K562 (cell line): ENCODE data around the gene SYT3. TPM values are rescaled to one million over a fixed set of nuclear protein-coding genes. Genes with fewer than 3 reads are reported as not detected.
A peak's percentile ranks its signal among the peaks of the same experiment; 100 is the strongest.

Source experiments
- ARHGAP35 ChIP-seq: fragments of 450-650 bp; IDR thresholded peaks from 2 replicates; pipeline ENCODE4 v1.6.1; 2018; ENCODE audit not compliant: partially characterized antibody
- ARNT ChIP-seq, 2 experiments: fragments of 450-650 bp; IDR thresholded peaks; 2 replicates each; pipeline ENCODE4 v1.6.1; 2016; ENCODE audit warnings: mild to moderate bottlenecking in 1 of 2
- BCL6 ChIP-seq: fragments of 250-450 bp; sonication (Bioruptor Pico); IDR thresholded peaks from 2 replicates; pipeline ENCODE4 v1.4.0; 2020
- CREB3L1 ChIP-seq: fragments of 450-650 bp; IDR thresholded peaks from 2 replicates; pipeline ENCODE4 v1.6.1; 2014; ENCODE audit warnings: low read depth, mild to moderate bottlenecking, moderate library complexity, borderline replicate concordance
- CXXC5 ChIP-seq: fragments of 250-450 bp; sonication (Bioruptor Pico); IDR thresholded peaks from 2 replicates; pipeline ENCODE4 v1.8.0; 2022; ENCODE audit warnings: inconsistent platforms, mild to moderate bottlenecking, moderate library complexity
- EHMT2 ChIP-seq: fragments of 450-650 bp; IDR thresholded peaks from 2 replicates; pipeline ENCODE4 v1.6.1; 2018; ENCODE audit warnings: antibody characterized with exemption
- ESRRA ChIP-seq: fragments of 450-650 bp; IDR thresholded peaks from 2 replicates; pipeline ENCODE4 v1.6.1; 2014; ENCODE audit warnings: low read depth, mild to moderate bottlenecking, moderate library complexity, borderline replicate concordance
- MXI1 ChIP-seq: IDR thresholded peaks from 2 replicates; pipeline ENCODE4 v1.6.1; 2011; ENCODE audit warnings: low read depth, mild to moderate bottlenecking, improper control_type of control experiment, low read length
- NFRKB ChIP-seq: fragments of 450-650 bp; IDR thresholded peaks from 2 replicates; pipeline ENCODE4 v1.6.1; 2016; ENCODE audit warnings: low read depth
- RAD21 ChIP-seq, 2 experiments: fragments of 250-450 bp in 1 of 2; fragments of 450-650 bp in 1 of 2; sonication (Bioruptor Pico) in 1 of 2; formaldehyde crosslinking in 1 of 2; IDR thresholded peaks in 1 of 2; conservative IDR thresholded peaks in 1 of 2; 2 replicates each; pipeline versions ENCODE4 v1.4.0 to v1.8.0; 2020 to 2022; ENCODE audit warnings: mild to moderate bottlenecking in 2 of 2, moderate library complexity in 1 of 2
- TFAM ChIP-seq: fragments of 250-450 bp; sonication (Bioruptor Pico); conservative IDR thresholded peaks from 2 replicates; pipeline ENCODE4 v1.5.0; 2021; ENCODE audit warnings: mild to moderate bottlenecking, moderate library complexity
- ZBTB2 ChIP-seq: fragments of 450-650 bp; IDR thresholded peaks from 2 replicates; pipeline ENCODE4 v1.6.1; 2016; ENCODE audit warnings: antibody characterized with exemption
- ZFX ChIP-seq: sonication (generic); formaldehyde crosslinking; IDR thresholded peaks from 2 replicates; pipeline ENCODE4 v1.8.0; 2022; ENCODE audit warnings: mild to moderate bottlenecking, missing genetic modification reagents, moderate library complexity
- ZNF184 ChIP-seq: sonication (generic); formaldehyde crosslinking; IDR thresholded peaks from 2 replicates; pipeline ENCODE4 v1.5.0; 2020; ENCODE audit warnings: missing genetic modification reagents
- ZNF311 ChIP-seq: fragments of 250-450 bp; sonication (Bioruptor Pico); IDR thresholded peaks from 2 replicates; pipeline ENCODE4 v1.4.0; 2020; ENCODE audit warnings: mild to moderate bottlenecking, moderate library complexity
- ZNF395 ChIP-seq: fragments of 200-800 bp; sonication (Bioruptor generic); IDR thresholded peaks from 2 replicates; pipeline ENCODE4 v1.6.1; 2017; ENCODE audit warnings: missing genetic modification characterization, missing compliant biosample characterization
- polyA plus RNA-seq, 8 experiments: library from polyadenylated mRNA; depleted of rRNA in 4 of 8; stranded (reverse) in 5 of 8; unstranded in 3 of 8; fragments of >200 nt; fragmentation: Nextera tagmentation in 2 of 8; fragmentation: Illumina TruSeq in 1 of 8; extraction: Ambion mirVana in 2 of 8; extraction: Trizol in 1 of 8; gene quantifications; 2 replicates each; pipeline versions ENCODE4 v1.2.1 to v1.2.3, GENCODE V29; 2011 to 2014; ENCODE audit warnings: inconsistent platforms in 1 of 8, missing spikeins in 1 of 8
- total RNA-seq, 7 experiments: library from RNA; depleted of rRNA in 6 of 7; stranded (reverse); fragments of >200 nt in 6 of 7; fragmentation: Illumina TruSeq in 2 of 7; extraction: Trizol in 2 of 7; gene quantifications; 2 replicates each; pipeline versions ENCODE4 v1.2.1 to v1.2.3, GENCODE V29; 2011 to 2021; ENCODE audit warnings: low replicate concordance in 1 of 7
- TF ChIP-seq, protein P1 (sequence below): fragments of 150-350 bp; conservative IDR thresholded peaks from 2 replicates; pipeline ENCODE4 v1.6.1; 2014; ENCODE audit warnings: low read length

Gene SYT3
- total and polyA plus RNA-seq, 9 of the 15 experiments (the other 6 are each of a cell fraction or from before 2014, with no cell fraction given) = 0.36 to 2.0 (median 0.54) TPM; not detected in 2

GRCh38 chr19:50649433-50650391, 10.0 kb upstream of the SYT3 start, which contains the start of gene C19orf81 (continued):
- TF ChIP-seq CREB3L1 (peak; percentile 79), ZNF395 (peak; percentile 40; the same call in 1 of the 2 replicates), NFRKB (peak; percentile 65; the same call in 1 of the 2 replicates), MXI1 (no peak), RAD21 (CRISPR knock-in tag; conservative IDR thresholded peaks at IDR 0.05 in 1 of 2, IDR thresholded peaks at IDR 0.05 in 1 of 2) (peak; percentile 23 to 43), TFAM (CRISPR knock-in tag) (no peak), ZNF184 (CRISPR knock-in tag) (no peak), EHMT2 (peak; percentile 80), ZNF311 (CRISPR knock-in tag) (peak; percentile 70), ARNT (IDR thresholded peaks at IDR 0.05) (peak in 1 of 2 experiments; percentile 70; a peak in 2 of 4 replicates), ZBTB2 (0 out of 2 replicates have a peak, but pooled peaks have one; percentile 45), ARHGAP35 (peak; percentile 63), CXXC5 (CRISPR knock-in tag) (0 out of 2 replicates have a peak, but pooled peaks have one; percentile 32), ZFX (peak; percentile 44; the same call in 1 of the 2 replicates), BCL6 (CRISPR knock-in tag) (no peak), ESRRA (peak; percentile 16; the same call in 1 of the 2 replicates)
- TF ChIP-seq, protein P1, sequence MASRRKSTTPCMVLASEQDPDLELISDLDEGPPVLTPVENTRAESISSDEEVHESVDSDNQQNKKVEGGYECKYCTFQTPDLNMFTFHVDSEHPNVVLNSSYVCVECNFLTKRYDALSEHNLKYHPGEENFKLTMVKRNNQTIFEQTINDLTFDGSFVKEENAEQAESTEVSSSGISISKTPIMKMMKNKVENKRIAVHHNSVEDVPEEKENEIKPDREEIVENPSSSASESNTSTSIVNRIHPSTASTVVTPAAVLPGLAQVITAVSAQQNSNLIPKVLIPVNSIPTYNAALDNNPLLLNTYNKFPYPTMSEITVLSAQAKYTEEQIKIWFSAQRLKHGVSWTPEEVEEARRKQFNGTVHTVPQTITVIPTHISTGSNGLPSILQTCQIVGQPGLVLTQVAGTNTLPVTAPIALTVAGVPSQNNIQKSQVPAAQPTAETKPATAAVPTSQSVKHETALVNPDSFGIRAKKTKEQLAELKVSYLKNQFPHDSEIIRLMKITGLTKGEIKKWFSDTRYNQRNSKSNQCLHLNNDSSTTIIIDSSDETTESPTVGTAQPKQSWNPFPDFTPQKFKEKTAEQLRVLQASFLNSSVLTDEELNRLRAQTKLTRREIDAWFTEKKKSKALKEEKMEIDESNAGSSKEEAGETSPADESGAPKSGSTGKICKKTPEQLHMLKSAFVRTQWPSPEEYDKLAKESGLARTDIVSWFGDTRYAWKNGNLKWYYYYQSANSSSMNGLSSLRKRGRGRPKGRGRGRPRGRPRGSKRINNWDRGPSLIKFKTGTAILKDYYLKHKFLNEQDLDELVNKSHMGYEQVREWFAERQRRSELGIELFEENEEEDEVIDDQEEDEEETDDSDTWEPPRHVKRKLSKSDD = no peak
